GM19025 (cell line): ENCODE measurements around the gene FAT2.

Experiments used
- ATAC-seq: cut with Tn5 transposase; IDR thresholded peaks from one replicate; pipeline ENCODE4 v1.9.1; 2021; ENCODE audit warnings: mild to moderate bottlenecking, low read depth, moderate library complexity; ENCODE audit not compliant: unreplicated experiment

The FAT2 gene

GRCh38 chr5:151591144-151591819 is at the start of gene FAT2:
TSS of gene FAT2 (minus strand) at chr5:151591331. CDS start at chr5:151568931, 22,400 bp downstream.
- ATAC-seq, result no peak

GRCh38 chr5:151638619-151639018 is 47.5 kb upstream of the FAT2 start:
- ATAC-seq, result no peak

- no peak for ATAC-seq
Measured at GRCh38 chr5:151637676-151638075, 46.5 kb upstream of the FAT2 start.

- ATAC-seq, result no peak
Measured at GRCh38 chr5:151633892-151634291, 42.8 kb upstream of the FAT2 start.

- ATAC-seq, result no peak
Measured at GRCh38 chr5:151632941-151633340, 41.8 kb upstream of the FAT2 start.

GRCh38 chr5:151632524-151632923 is 41.4 kb upstream of the FAT2 start:
- no peak for ATAC-seq

GRCh38 chr5:151631941-151632340 is 40.8 kb upstream of the FAT2 start:
- ATAC-seq, result no peak

GRCh38 chr5:151630088-151630487 is 39.0 kb upstream of the FAT2 start:
- no peak for ATAC-seq

GRCh38 chr5:151628112-151628823 is 37.1 kb upstream of the FAT2 start:
- no peak for ATAC-seq

GRCh38 chr5:151627650-151628049 is 36.5 kb upstream of the FAT2 start:
- no peak for ATAC-seq

GRCh38 chr5:151625285-151625684 is 34.2 kb upstream of the FAT2 start:
- ATAC-seq, result no peak

- no peak for ATAC-seq
Measured at GRCh38 chr5:151624476-151624875, 33.3 kb upstream of the FAT2 start.

- ATAC-seq, result no peak
Measured at GRCh38 chr5:151622367-151623088, 31.4 kb upstream of the FAT2 start.

GRCh38 chr5:151620461-151620840 is 29.3 kb upstream of the FAT2 start:
- no peak for ATAC-seq

- ATAC-seq, result no peak
Measured at GRCh38 chr5:151619812-151620460, 28.8 kb upstream of the FAT2 start.

GRCh38 chr5:151618907-151619306 is 27.8 kb upstream of the FAT2 start:
- ATAC-seq, result no peak

GRCh38 chr5:151617841-151618710 is 26.9 kb upstream of the FAT2 start:
- ATAC-seq, result no peak

GRCh38 chr5:151617383-151617840 is 26.3 kb upstream of the FAT2 start:
- no peak for ATAC-seq

- no peak for ATAC-seq
Measured at GRCh38 chr5:151615431-151615830, 24.3 kb upstream of the FAT2 start.

- no peak for ATAC-seq
Measured at GRCh38 chr5:151614565-151614964, 23.4 kb upstream of the FAT2 start.
